Tibial nerve (tissue), 4 donors: ENCODE data around the gene MIA2. TPM values are rescaled to one million over a fixed set of nuclear protein-coding genes. Genes with fewer than 3 reads are reported as not detected.

ENCODE experiments used
- DNase-seq, 2 donors: peaks; one replicate each; pipeline ENCODE4 v3.0.0-alpha.2; 2019; ENCODE audit warnings: low spot score in 2 of 2
- H3K27ac ChIP-seq, 4 donors: fragments of 200-600 bp; sonication (generic) in 3 of 4; one replicate each; pipeline ENCODE4 v1.5.1; 2017 to 2019; ENCODE audit warnings: mild to moderate bottlenecking in 1 of 4
- H3K27me3 ChIP-seq, 2 donors: fragments of 200-600 bp; sonication (generic) in 1 of 2; one replicate each; pipeline versions ENCODE4 v1.5.1 to v1.6.0; 2017 to 2019
- H3K36me3 ChIP-seq, 3 donors: fragments of 200-600 bp; sonication (generic); one replicate each; pipeline ENCODE4 v1.5.1; 2018 to 2019
- H3K4me1 ChIP-seq, 4 donors: fragments of 200-600 bp; sonication (generic) in 3 of 4; one replicate each; pipeline ENCODE4 v1.5.1; 2017 to 2019
- H3K4me3 ChIP-seq, 4 donors: fragments of 200-600 bp; sonication (generic) in 3 of 4; one replicate each; pipeline ENCODE4 v1.5.1; 2017 to 2019; ENCODE audit warnings: mild to moderate bottlenecking in 1 of 4, moderate library complexity in 1 of 4
- H3K9me3 ChIP-seq, 4 donors: fragments of 200-600 bp; sonication (generic) in 3 of 4; one replicate each; pipeline ENCODE4 v1.5.1; 2017 to 2019
- CTCF ChIP-seq, 5 experiments: fragments of 200-600 bp in 3 of 5; fragments of 450-650 bp in 2 of 5; sonication (generic) in 3 of 5; IDR thresholded peaks; one replicate each; pipeline ENCODE4 v1.5.1; 2016 to 2019; ENCODE audit warnings: antibody characterized with exemption in 5 of 5, mild to moderate bottlenecking in 3 of 5, moderate library complexity in 2 of 5
- EP300 ChIP-seq, 2 donors: sonication (generic); formaldehyde crosslinking; IDR thresholded peaks; one replicate each; pipeline ENCODE4 v1.6.1; 2017; ENCODE audit warnings: antibody characterized with exemption in 2 of 2, mild to moderate bottlenecking in 1 of 2
- POLR2A ChIP-seq, 2 donors: fragments of 450-650 bp; IDR thresholded peaks; one replicate each; pipeline ENCODE4 v1.6.1; 2017; ENCODE audit warnings: antibody characterized with exemption in 2 of 2, mild to moderate bottlenecking in 2 of 2, moderate library complexity in 2 of 2
- WGBS, 2 donors: methylation state at CpG; one replicate each; pipeline ENCODE4 v1.1.5; 2018; 5-methylcytosine and 5-hydroxymethylcytosine counted together
- total RNA-seq, 4 donors: library from RNA; depleted of rRNA; stranded (reverse); fragments of >200 nt; gene quantifications; one replicate each; pipeline ENCODE4 v1.1.0, GENCODE V29; 2016

MIA2 gene
- total RNA-seq, 4 donors from 2014 or later = 14.7 to 22.2 (median 16.3) TPM

- no peaks in the 10 kb centered on the region for H3K27me3 ChIP-seq
- WGBS, 2 donors = 93 to 95% methylated on average over 9 to 10 of the region's 10 CpGs
- H3K4me1 ChIP-seq = no peaks in the 10 kb centered on the region
- no peak overlapping the region for H3K4me3 ChIP-seq
- no peak for TF ChIP-seq POLR2A (IDR thresholded peaks at IDR 0.05)
- no peak for TF ChIP-seq CTCF (IDR thresholded peaks at IDR 0.05)
- no peak for TF ChIP-seq EP300 (IDR thresholded peaks at IDR 0.05)
- H3K9me3 ChIP-seq = peaks cover 0 to 25% (median 5%) of the 10 kb centered on the region in 4 donors
- no peak for DNase-seq
- no peak overlapping the region for H3K27ac ChIP-seq
- peaks cover 0 to 42% (median 0%) of the 10 kb centered on the region in 3 donors for H3K36me3 ChIP-seq
These were observed 133.0 kb downstream of the MIA2 start for GRCh38 chr14:39366460-39367386.

- no peak overlapping the region for H3K27ac ChIP-seq
- H3K27me3 ChIP-seq = no peaks in the 10 kb centered on the region
- no peak for TF ChIP-seq CTCF (IDR thresholded peaks at IDR 0.05)
- no peak for TF ChIP-seq POLR2A (IDR thresholded peaks at IDR 0.05)
- TF ChIP-seq EP300 (IDR thresholded peaks at IDR 0.05) = no peak
- DNase-seq = no peak
- H3K36me3 ChIP-seq = peaks cover 0 to 36% (median 0%) of the 10 kb centered on the region in 3 donors
- 68 to 82% methylated on average over 2 of the region's 2 CpGs for WGBS, 2 donors
- peaks cover 0 to 25% (median 5%) of the 10 kb centered on the region in 4 donors for H3K9me3 ChIP-seq
- no peak overlapping the region for H3K4me3 ChIP-seq
- no peaks in the 10 kb centered on the region for H3K4me1 ChIP-seq
These were observed 133.7 kb downstream of the MIA2 start for GRCh38 chr14:39367387-39367751.

GRCh38 chr14:39368261-39368959 is 134.7 kb downstream of the MIA2 start:
- peaks cover 0 to 21% (median 5%) of the 10 kb centered on the region in 4 donors for H3K9me3 ChIP-seq
- 55 to 58% methylated on average over 4 of the region's 4 CpGs for WGBS, 2 donors
- H3K4me3 ChIP-seq = no peak overlapping the region
- H3K27ac ChIP-seq = no peak overlapping the region
- TF ChIP-seq CTCF (IDR thresholded peaks at IDR 0.05) = peak in 4 of 5 experiments; percentile 22 to 24 (median 22)
- TF ChIP-seq EP300 (IDR thresholded peaks at IDR 0.05) = no peak
- H3K27me3 ChIP-seq = no peaks in the 10 kb centered on the region
- peaks cover 0 to 30% (median 0%) of the 10 kb centered on the region in 3 donors for H3K36me3 ChIP-seq
- no peaks in the 10 kb centered on the region for H3K4me1 ChIP-seq
- DNase-seq = peak in 1 of 2 donors; percentile 35

GRCh38 chr14:39369029-39369428 is 135.3 kb downstream of the MIA2 start:
- Histone ChIP-seq H3K36me3 (peaks cover 0 to 23% (median 0%) of the 10 kb centered on the region in 3 donors), H3K27ac (no peak overlapping the region)

More at GRCh38 chr14:39369029-39369428, 135.3 kb downstream of the MIA2 start:
- WGBS, 2 donors = 81 to 85% methylated on average over 2 of the region's 2 CpGs
- Histone ChIP-seq H3K27me3 (no peaks in the 10 kb centered on the region), H3K4me1 (no peaks in the 10 kb centered on the region), H3K9me3 (peaks cover 0 to 15% (median 4%) of the 10 kb centered on the region in 4 donors), H3K4me3 (no peak overlapping the region)
- TF ChIP-seq CTCF (IDR thresholded peaks at IDR 0.05) = no peak
- no peak for TF ChIP-seq EP300 (IDR thresholded peaks at IDR 0.05)
- no peak for TF ChIP-seq POLR2A (IDR thresholded peaks at IDR 0.05)
- no peak for DNase-seq
